Activated CD8-positive, alpha-beta T cell treated with anti-CD3 and anti-CD28 coated beads for 36 hours (primary cell): Measurements from ENCODE around the gene PCDHA8. TPM values are rescaled to one million over a fixed set of nuclear protein-coding genes. Genes with fewer than 3 reads are reported as not detected.
"Not testable (repeated sequence)": the region's sequence is repeated elsewhere in the genome, so short reads cannot be mapped to it uniquely, and the experiment has no call there.

ENCODE experiments used
- ATAC-seq: fragments of 200-7000 bp; cut with Tn5 transposase; one replicate; pipeline ENCODE4 v1.10.0; 2021; ENCODE audit warnings: mild to moderate bottlenecking, moderate library complexity
- CTCF ChIA-PET: fragments of 350-600 bp; sonication (Branson Sonifier 250); formaldehyde crosslinking; loops from one replicate; lab custom pipeline; 2021; ENCODE audit warnings: antibody characterized with exemption; lab: Charles Lee
- POLR2A ChIA-PET: fragments of 350-600 bp; sonication (Branson Sonifier 250); formaldehyde crosslinking; loops from one replicate; lab custom pipeline; 2021; ENCODE audit warnings: antibody characterized with exemption; lab: Charles Lee
- DNase-seq: peaks from one replicate; pipeline ENCODE4 v3.0.0-alpha.2; 2020
- H3K27ac Mint-ChIP-seq: one replicate; pipeline ENCODE4 v1.8.0; 2021; ENCODE audit warnings: mild to moderate bottlenecking, mixed read lengths
- H3K27me3 Mint-ChIP-seq: one replicate; pipeline ENCODE4 v1.8.0; 2021; ENCODE audit warnings: mixed read lengths
- H3K36me3 Mint-ChIP-seq: one replicate; pipeline ENCODE4 v1.8.0; 2021; ENCODE audit warnings: low read depth, mixed read lengths
- H3K4me1 Mint-ChIP-seq: one replicate; pipeline ENCODE4 v1.8.0; 2021; ENCODE audit warnings: low read depth, mixed read lengths
- H3K4me3 Mint-ChIP-seq: one replicate; pipeline ENCODE4 v1.8.0; 2021; ENCODE audit warnings: mild to moderate bottlenecking, moderate library complexity, mixed read lengths
- H3K9me3 Mint-ChIP-seq: one replicate; pipeline ENCODE4 v1.8.0; 2021; ENCODE audit warnings: mixed read lengths
- CTCF ChIP-seq: fragments of 200-600 bp; IDR thresholded peaks from one replicate; pipeline ENCODE4 v1.8.0; 2022; ENCODE audit warnings: antibody characterized with exemption, mild to moderate bottlenecking
- intact Hi-C: fragments of 100-400 bp; cut with micrococcal nuclease; formaldehyde crosslinking; loops from one replicate; pipeline ENCODE4 v1.10.0; 2022
- total RNA-seq, 2 experiments: library from RNA; stranded (reverse); gene quantifications; one replicate each; pipeline ENCODE4 v1.2.3, GENCODE V29; 2021

Gene PCDHA8
- total RNA-seq, 2 experiments from 2014 or later, result not detected

- ChIA-PET CTCF (interaction anchor here (1.1 to 1.2 kb wide), 2 partner anchors 8 to 15 kb away, joined by 3 read pairs; partner anchors contain the start of gene PCDHA1), POLR2A (no interaction called here)
- H3K27me3 Mint-ChIP-seq, result peaks cover 23% of the 10 kb centered on the region
- TF ChIP-seq CTCF, result no peak
- H3K36me3 Mint-ChIP-seq, result peaks cover 6% of the 10 kb centered on the region
- no peak within 1 kb of the TSS for H3K27ac Mint-ChIP-seq
- ATAC-seq (no peak), DNase-seq (peak; percentile 9)
- no peaks in the 10 kb centered on the region for H3K4me1 Mint-ChIP-seq
- H3K4me3 Mint-ChIP-seq, result no peak within 1 kb of the TSS
- intact Hi-C loops, result no loop called here
- peaks cover 21% of the 10 kb centered on the region for H3K9me3 Mint-ChIP-seq
Measured at GRCh38 chr5:140800816-140801493, 40.0 kb upstream of the PCDHA8 start, which contains the start of gene PCDHA3. Gene PCDHA3 (plus strand): TSS chr5:140801057.

- POLR2A ChIA-PET, result no interaction called here
- no peak for TF ChIP-seq CTCF
- CTCF ChIA-PET, result interaction anchor here (1.1 to 1.2 kb wide), 2 partner anchors 8 to 15 kb away, joined by 3 read pairs; partner anchors contain the start of gene PCDHA1
- H3K27ac Mint-ChIP-seq, result no peak overlapping the region
- H3K4me3 Mint-ChIP-seq, result no peak overlapping the region
- DNase-seq, result no peak
- ATAC-seq, result no peak
- peaks cover 21% of the 10 kb centered on the region for H3K9me3 Mint-ChIP-seq
- intact Hi-C loops, result no loop called here
- no peaks in the 10 kb centered on the region for H3K4me1 Mint-ChIP-seq
- peaks cover 6% of the 10 kb centered on the region for H3K36me3 Mint-ChIP-seq
- peaks cover 25% of the 10 kb centered on the region for H3K27me3 Mint-ChIP-seq
Measured at GRCh38 chr5:140801494-140801841, 39.5 kb upstream of the PCDHA8 start.

GRCh38 chr5:140802381-140802780 is 38.6 kb upstream of the PCDHA8 start:
- H3K27ac Mint-ChIP-seq, H3K4me3 Mint-ChIP-seq, intact Hi-C loops, DNase-seq, H3K36me3 Mint-ChIP-seq, H3K4me1 Mint-ChIP-seq, ATAC-seq, POLR2A ChIA-PET: not testable (repeated sequence)
- Mint-ChIP-seq H3K9me3 (peaks cover 25% of the 10 kb centered on the region), H3K27me3 (peaks cover 30% of the 10 kb centered on the region)
- CTCF ChIA-PET, result interaction anchor here (1.1 kb wide), 1 partner anchor 16 kb away, joined by 3 read pairs; the partner anchor contains the start of gene PCDHA1

GRCh38 chr5:140802781-140803271 is 38.2 kb upstream of the PCDHA8 start:
- ChIA-PET CTCF (no interaction called here), POLR2A (no interaction called here)
- no peaks in the 10 kb centered on the region for H3K4me1 Mint-ChIP-seq
- peaks cover 33% of the 10 kb centered on the region for H3K27me3 Mint-ChIP-seq
- no peak overlapping the region for H3K27ac Mint-ChIP-seq
- ATAC-seq (no peak), DNase-seq (no peak)
- H3K36me3 Mint-ChIP-seq, result peaks cover 10% of the 10 kb centered on the region
- intact Hi-C loops, result no loop called here
- no peak for TF ChIP-seq CTCF
- H3K9me3 Mint-ChIP-seq, result peaks cover 28% of the 10 kb centered on the region
- no peak overlapping the region for H3K4me3 Mint-ChIP-seq

- no peak for ATAC-seq
- H3K9me3 Mint-ChIP-seq, result peaks cover 25% of the 10 kb centered on the region
- ChIA-PET CTCF (interaction anchor here (0.9 to 1.9 kb wide), 5 partner anchors 9 to 21 kb away, joined by 3 to 6 read pairs (median 5); partner anchors contain the start of genes PCDHA1 and PCDHA2), POLR2A (interaction anchor here (0.6 kb wide), 1 partner anchor 9 kb away, joined by 3 read pairs; no protein-coding TSS in a partner anchor)
- TF ChIP-seq CTCF, result no peak
- peak; percentile 43 for DNase-seq
- intact Hi-C loops, result no loop called here
- peaks cover 6% of the 10 kb centered on the region for H3K36me3 Mint-ChIP-seq
- no peak within 1 kb of the TSS for H3K27ac Mint-ChIP-seq
- H3K27me3 Mint-ChIP-seq, result peaks cover 22% of the 10 kb centered on the region
- H3K4me1 Mint-ChIP-seq, result no peaks in the 10 kb centered on the region
- no peak within 1 kb of the TSS for H3K4me3 Mint-ChIP-seq
Measured at GRCh38 chr5:140806834-140807775, 33.9 kb upstream of the PCDHA8 start, which contains the start of gene PCDHA4. Gene PCDHA4 (plus strand): TSS chr5:140807068.

- CTCF ChIA-PET, result interaction anchor here (0.9 to 1.9 kb wide), 3 partner anchors 8 to 22 kb away, joined by 3 to 6 read pairs (median 5); partner anchors contain the start of gene PCDHA1
- intact Hi-C loops, DNase-seq, H3K4me3 Mint-ChIP-seq, H3K36me3 Mint-ChIP-seq, H3K4me1 Mint-ChIP-seq, POLR2A ChIA-PET, H3K27ac Mint-ChIP-seq, ATAC-seq: not testable (repeated sequence)
- H3K27me3 Mint-ChIP-seq, result peaks cover 21% of the 10 kb centered on the region
- H3K9me3 Mint-ChIP-seq, result peaks cover 24% of the 10 kb centered on the region
Measured at GRCh38 chr5:140808241-140808888, 32.6 kb upstream of the PCDHA8 start.
